ENCODE measurements around the gene ZDHHC11. TPM values are rescaled to one million over a fixed set of nuclear protein-coding genes. Genes with fewer than 3 reads are reported as not detected.
"Not testable (repeated sequence)": the region's sequence is repeated elsewhere in the genome, so short reads cannot be mapped to it uniquely, and the experiment has no call there.

The ZDHHC11 gene
- total and polyA plus RNA-seq, 8 donors = 14.6 to 37.1 (median 25.8) TPM

DNA sequence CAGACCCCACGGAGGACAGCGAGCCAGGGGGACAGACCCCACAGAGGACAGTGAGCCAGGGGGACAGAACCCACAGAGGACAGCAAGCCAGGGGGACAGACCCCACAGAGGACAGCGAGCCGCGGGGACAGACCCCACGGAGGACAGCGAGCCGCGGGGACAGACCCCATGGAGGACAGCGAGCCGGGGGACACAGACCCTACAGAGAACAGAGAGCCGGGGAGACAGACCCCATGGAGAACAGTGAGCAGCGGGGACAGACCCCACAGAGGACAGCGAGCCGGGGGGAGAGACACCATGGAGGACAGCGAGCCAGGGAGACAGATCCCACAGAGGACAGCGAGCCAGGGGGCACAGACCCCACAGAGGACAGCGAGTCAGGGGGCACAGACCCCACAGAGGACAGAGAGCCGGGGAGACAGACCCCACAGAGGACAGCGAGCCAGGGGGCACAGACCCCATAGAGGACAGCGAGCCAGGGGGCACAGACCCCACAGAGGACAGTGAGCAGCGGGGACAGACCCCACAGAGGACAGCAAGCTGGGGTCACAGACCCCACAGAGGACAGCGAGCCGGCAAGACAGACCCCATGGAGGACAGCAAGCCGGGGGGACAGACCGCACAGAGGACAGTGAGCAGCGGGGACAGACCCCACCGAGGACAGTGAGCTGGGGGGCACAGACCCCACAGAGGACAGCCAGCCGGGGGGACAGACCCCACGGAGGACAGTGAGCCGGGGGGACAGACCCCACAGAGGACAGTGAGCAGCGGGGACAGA, 4.4 kb upstream of the ZDHHC11 start:
- no peak overlapping the region for H3K27ac ChIP-seq

DNA sequence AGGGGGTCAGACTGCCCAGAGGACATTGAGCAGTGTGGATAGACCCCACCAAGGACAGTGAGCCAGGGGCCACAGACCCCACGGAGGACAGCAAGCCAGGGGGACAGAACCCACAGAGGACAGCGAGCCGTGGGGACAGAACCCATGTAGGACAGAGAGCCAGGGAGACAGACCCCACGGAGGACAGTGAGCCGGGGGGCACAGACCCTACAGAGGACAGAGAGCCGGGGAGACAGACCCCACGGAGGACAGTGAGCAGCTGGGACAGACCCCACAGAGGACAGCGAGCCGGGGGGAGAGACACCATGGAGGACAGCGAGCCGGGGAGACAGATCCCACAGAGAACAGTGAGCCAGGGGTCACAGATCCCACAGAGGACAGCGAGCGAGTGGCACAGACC, 3.4 kb upstream of the ZDHHC11 start:
- no peak overlapping the region for H3K4me3 ChIP-seq
- H3K36me3 ChIP-seq = no peaks in the 10 kb centered on the region
- peaks cover 6 to 25% of the 10 kb centered on the region in 2 donors for H3K27me3 ChIP-seq
- H3K9me3 ChIP-seq = no peaks in the 10 kb centered on the region
- H3K27ac ChIP-seq = no peak overlapping the region
- ATAC-seq = no peak
- DNase-seq = peak in 2 of 4 donors; percentile 23 to 61
- H3K4me1 ChIP-seq = no peaks in the 10 kb centered on the region
- TF ChIP-seq, protein P1, sequence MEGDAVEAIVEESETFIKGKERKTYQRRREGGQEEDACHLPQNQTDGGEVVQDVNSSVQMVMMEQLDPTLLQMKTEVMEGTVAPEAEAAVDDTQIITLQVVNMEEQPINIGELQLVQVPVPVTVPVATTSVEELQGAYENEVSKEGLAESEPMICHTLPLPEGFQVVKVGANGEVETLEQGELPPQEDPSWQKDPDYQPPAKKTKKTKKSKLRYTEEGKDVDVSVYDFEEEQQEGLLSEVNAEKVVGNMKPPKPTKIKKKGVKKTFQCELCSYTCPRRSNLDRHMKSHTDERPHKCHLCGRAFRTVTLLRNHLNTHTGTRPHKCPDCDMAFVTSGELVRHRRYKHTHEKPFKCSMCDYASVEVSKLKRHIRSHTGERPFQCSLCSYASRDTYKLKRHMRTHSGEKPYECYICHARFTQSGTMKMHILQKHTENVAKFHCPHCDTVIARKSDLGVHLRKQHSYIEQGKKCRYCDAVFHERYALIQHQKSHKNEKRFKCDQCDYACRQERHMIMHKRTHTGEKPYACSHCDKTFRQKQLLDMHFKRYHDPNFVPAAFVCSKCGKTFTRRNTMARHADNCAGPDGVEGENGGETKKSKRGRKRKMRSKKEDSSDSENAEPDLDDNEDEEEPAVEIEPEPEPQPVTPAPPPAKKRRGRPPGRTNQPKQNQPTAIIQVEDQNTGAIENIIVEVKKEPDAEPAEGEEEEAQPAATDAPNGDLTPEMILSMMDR (IDR thresholded peaks at IDR 0.05) = no peak
- intact Hi-C loops (cut with DNase I) = no loop called here

More for the DNA sequence above, 4.4 kb upstream of the ZDHHC11 start:
- Histone ChIP-seq H3K9me3 (no peaks in the 10 kb centered on the region), H3K27me3 (peaks cover 6 to 21% of the 10 kb centered on the region in 2 donors), H3K4me3 (no peak overlapping the region), H3K36me3 (no peaks in the 10 kb centered on the region), H3K4me1 (no peaks in the 10 kb centered on the region)
- peak in 2 of 4 donors; percentile 23 to 60 for DNase-seq
- intact Hi-C loops (cut with DNase I) = no loop called here
- ATAC-seq = no peak
- TF ChIP-seq, protein P1 (IDR thresholded peaks at IDR 0.05) = no peak

DNA sequence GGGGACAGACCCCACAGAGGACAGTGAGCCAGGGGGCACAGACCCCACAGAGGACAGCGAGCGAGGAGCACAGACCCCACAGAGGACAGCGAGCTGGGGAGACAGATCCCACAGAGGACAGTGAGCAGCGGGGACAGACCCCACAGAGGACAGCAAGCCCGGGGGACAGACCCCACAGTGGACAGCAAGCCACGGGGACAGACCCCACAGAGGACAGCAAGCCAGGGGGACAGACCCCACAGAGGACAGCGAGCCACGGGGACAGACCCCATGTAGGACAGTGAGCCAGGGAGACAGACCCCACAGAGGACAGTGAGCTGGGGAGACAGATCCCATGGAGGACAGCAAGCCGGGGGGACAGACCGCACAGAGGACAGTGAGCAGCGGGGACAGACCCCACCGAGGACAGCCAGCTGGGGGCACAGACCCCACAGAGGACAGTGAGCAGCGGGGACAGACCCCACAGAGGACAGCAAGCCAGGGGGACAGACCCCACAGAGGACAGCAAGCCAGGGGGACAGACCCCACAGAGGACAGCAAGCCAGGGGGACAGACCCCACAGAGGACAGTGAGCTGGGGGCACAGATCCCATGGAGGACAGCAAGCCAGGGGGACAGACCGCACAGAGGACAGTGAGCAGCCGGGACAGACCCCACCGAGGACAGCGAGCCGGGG, 2.8 kb upstream of the ZDHHC11 start:
- H3K27ac ChIP-seq; ATAC-seq; H3K4me3 ChIP-seq; H3K36me3 ChIP-seq; H3K4me1 ChIP-seq; intact Hi-C loops (cut with DNase I); H3K9me3 ChIP-seq: not testable (repeated sequence)
- DNase-seq = peak in 2 of 4 donors; percentile 28 to 43
- peaks cover 6 to 25% of the 10 kb centered on the region in 2 donors for H3K27me3 ChIP-seq

DNA sequence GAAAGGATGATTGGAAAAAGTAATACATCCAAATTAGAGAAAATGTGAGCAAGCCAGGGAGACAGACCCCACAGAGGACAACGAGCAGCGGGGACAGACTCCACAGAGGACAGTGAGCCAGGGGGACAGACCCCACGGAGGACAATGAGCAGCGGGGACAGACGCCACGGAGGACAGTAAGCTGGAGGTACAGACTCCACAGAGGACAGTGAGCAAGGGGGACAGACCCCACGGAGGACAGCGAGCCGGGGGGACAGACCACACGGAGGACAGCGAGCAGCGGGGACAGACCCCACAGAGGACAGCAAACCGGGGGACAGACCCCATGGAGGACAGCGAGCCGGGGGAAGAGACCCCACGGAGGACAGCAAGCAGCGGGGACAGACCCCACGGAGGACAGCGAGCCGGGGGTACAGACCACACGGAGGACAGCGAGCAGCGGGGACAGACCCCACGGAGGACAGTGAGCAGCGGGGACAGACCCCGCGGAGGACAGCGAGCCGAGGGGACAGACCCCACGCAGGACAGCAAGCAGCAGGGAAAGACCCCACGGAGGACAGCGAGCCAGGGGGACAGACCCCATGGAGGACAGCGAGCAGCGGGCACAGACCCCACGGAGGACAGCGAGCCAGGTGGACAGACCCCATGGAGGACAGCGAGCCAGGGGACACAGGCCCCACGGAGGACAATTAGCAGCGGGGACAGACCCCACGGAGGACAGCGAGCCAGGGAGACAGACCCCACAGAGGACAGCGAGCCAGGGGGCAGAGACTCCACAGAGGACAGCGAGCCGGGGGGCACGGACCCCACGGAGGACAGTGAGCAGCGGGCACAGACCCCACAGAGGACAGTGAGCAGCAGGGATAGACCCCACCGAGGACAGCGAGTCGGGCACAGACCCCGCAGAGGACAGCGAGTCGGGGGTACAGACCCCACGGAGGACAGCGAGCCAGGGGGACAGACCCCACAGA, 1.9 kb upstream of the ZDHHC11 start:
- TF ChIP-seq, protein P1 (IDR thresholded peaks at IDR 0.05) = no peak
- H3K9me3 ChIP-seq = no peaks in the 10 kb centered on the region
- DNase-seq = peak in 2 of 4 donors; percentile 17 to 61
- no peak overlapping the region for H3K27ac ChIP-seq
- peaks cover 6 to 25% of the 10 kb centered on the region in 2 donors for H3K27me3 ChIP-seq
- H3K36me3 ChIP-seq = no peaks in the 10 kb centered on the region
- H3K4me1 ChIP-seq = no peaks in the 10 kb centered on the region
- no peak overlapping the region for H3K4me3 ChIP-seq
- ATAC-seq = no peak
- intact Hi-C loops (cut with DNase I) = no loop called here

DNA sequence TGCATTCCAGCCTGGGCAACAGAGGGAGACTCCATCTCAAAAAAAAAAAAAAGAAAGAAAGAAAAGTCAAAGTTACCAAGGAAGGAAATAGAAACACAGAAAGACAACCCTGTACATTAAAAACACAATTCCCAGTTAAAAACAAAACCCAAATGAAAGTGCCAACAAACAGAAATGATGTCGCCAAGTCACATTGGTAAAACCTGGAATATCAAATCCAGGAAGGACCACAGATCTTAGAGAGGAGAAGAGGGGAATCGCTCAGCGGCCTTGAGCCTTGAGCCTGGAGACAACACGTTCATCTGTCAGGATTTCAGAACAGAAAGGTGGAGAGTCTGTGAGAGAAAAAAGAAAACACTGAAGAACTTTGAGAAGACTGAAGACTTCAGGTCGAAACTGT, 1.2 kb upstream of the ZDHHC11 start:
- intact Hi-C loops (cut with DNase I) = no loop called here
- Histone ChIP-seq H3K9me3 (no peaks in the 10 kb centered on the region), H3K4me1 (no peaks in the 10 kb centered on the region), H3K36me3 (no peaks in the 10 kb centered on the region), H3K27me3 (peaks cover 6 to 25% of the 10 kb centered on the region in 2 donors), H3K4me3 (no peak overlapping the region), H3K27ac (no peak overlapping the region)
- ATAC-seq (no peak), DNase-seq (no peak)
- TF ChIP-seq, protein P1 (IDR thresholded peaks at IDR 0.05) = no peak
